ENCODE results near the gene PYGL. TPM values are rescaled to one million over a fixed set of nuclear protein-coding genes. Genes with fewer than 3 reads are reported as not detected.

PYGL gene
- total and polyA plus RNA-seq, 2 experiments from 2014 or later: 57.6 to 93.8 TPM

GRCh38 chr14:50974118-50974517 is 29.8 kb upstream of the PYGL start:
- no peak overlapping the region for H3K4me3 Mint-ChIP-seq
- no peaks in the 10 kb centered on the region for H3K36me3 Mint-ChIP-seq (ENCODE audit: low read depth)
- no peak overlapping the region for H3K4me2 ChIP-seq
- no peaks in the 10 kb centered on the region for H3K27me3 ChIP-seq (ENCODE audit: insufficient read depth)
- no peaks in the 10 kb centered on the region for H3K4me1 ChIP-seq (ENCODE audit: insufficient read depth)
- DNase-seq (ENCODE audit: low spot score) (no peak), ATAC-seq (no peak)
- no peaks in the 10 kb centered on the region for H3K79me2 ChIP-seq (replicated peaks; ENCODE audit: insufficient read depth)
- no peaks in the 10 kb centered on the region for H3K36me3 ChIP-seq (ENCODE audit: insufficient read depth)
- H3K9me2 ChIP-seq (ENCODE audit: insufficient read depth): no peaks in the 10 kb centered on the region
- H3K4me3 ChIP-seq: no peak overlapping the region
- H3K27me3 Mint-ChIP-seq (ENCODE audit: insufficient read depth, low read depth, poor library complexity): no peaks in the 10 kb centered on the region
- H3F3A ChIP-seq (replicated peaks; ENCODE audit: low read depth): no peaks in the 10 kb centered on the region
- no peak overlapping the region for H3K27ac ChIP-seq (ENCODE audit: low read depth)
- peaks cover 3% of the 10 kb centered on the region; the same call in 1 of the 3 replicates for H3K4me1 Mint-ChIP-seq
- no peak overlapping the region for H2AFZ ChIP-seq
- no peak overlapping the region for H3K27ac Mint-ChIP-seq
- TF ChIP-seq REST (IDR thresholded peaks at IDR 0.05; ENCODE audit: unreplicated experiment) (no peak), CREB1 (CRISPR knock-in tag; IDR thresholded peaks at IDR 0.05; ENCODE audit: low read depth) (no peak), NANOG (IDR thresholded peaks at IDR 0.05; ENCODE audit: borderline replicate concordance) (no peak), POLR2AphosphoS5 (IDR thresholded peaks at IDR 0.05; ENCODE audit: low read depth) (no peak), EZH2phosphoT487 (IDR thresholded peaks at IDR 0.05; ENCODE audit: unreplicated experiment) (no peak), ZNF114 (CRISPR knock-in tag; IDR thresholded peaks at IDR 0.05) (no peak), EZH2 (IDR thresholded peaks at IDR 0.05; ENCODE audit: low read depth, unreplicated experiment) (no peak), STAT1 (IDR thresholded peaks at IDR 0.05; ENCODE audit: unreplicated experiment) (no peak), ZNF462 (CRISPR knock-in tag; IDR thresholded peaks at IDR 0.05) (no peak), ZNF331 (CRISPR knock-in tag; IDR thresholded peaks at IDR 0.05; ENCODE audit: low read depth) (no peak), JUNB (IDR thresholded peaks at IDR 0.05; ENCODE audit: unreplicated experiment) (no peak)
- TF ChIP-seq, protein P1, sequence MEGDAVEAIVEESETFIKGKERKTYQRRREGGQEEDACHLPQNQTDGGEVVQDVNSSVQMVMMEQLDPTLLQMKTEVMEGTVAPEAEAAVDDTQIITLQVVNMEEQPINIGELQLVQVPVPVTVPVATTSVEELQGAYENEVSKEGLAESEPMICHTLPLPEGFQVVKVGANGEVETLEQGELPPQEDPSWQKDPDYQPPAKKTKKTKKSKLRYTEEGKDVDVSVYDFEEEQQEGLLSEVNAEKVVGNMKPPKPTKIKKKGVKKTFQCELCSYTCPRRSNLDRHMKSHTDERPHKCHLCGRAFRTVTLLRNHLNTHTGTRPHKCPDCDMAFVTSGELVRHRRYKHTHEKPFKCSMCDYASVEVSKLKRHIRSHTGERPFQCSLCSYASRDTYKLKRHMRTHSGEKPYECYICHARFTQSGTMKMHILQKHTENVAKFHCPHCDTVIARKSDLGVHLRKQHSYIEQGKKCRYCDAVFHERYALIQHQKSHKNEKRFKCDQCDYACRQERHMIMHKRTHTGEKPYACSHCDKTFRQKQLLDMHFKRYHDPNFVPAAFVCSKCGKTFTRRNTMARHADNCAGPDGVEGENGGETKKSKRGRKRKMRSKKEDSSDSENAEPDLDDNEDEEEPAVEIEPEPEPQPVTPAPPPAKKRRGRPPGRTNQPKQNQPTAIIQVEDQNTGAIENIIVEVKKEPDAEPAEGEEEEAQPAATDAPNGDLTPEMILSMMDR (conservative IDR thresholded peaks at IDR 0.05; ENCODE audit: low read depth in 2 of 2): no peak
- TF ChIP-seq, protein P2, sequence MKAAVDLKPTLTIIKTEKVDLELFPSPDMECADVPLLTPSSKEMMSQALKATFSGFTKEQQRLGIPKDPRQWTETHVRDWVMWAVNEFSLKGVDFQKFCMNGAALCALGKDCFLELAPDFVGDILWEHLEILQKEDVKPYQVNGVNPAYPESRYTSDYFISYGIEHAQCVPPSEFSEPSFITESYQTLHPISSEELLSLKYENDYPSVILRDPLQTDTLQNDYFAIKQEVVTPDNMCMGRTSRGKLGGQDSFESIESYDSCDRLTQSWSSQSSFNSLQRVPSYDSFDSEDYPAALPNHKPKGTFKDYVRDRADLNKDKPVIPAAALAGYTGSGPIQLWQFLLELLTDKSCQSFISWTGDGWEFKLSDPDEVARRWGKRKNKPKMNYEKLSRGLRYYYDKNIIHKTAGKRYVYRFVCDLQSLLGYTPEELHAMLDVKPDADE (IDR thresholded peaks at IDR 0.05): no peak
- H3K9me3 Mint-ChIP-seq: no peaks in the 10 kb centered on the region; the same call in 2 of the 3 replicates
- H4K20me1 ChIP-seq (replicated peaks; ENCODE audit: insufficient read depth): no peaks in the 10 kb centered on the region

Data from GM23338 (cell line).